H1 (cell line): ENCODE measurements around the gene POLR2F.

Experiments used
- BRCA1 ChIP-seq: IDR thresholded peaks from 2 replicates; pipeline ENCODE4 v1.6.1; 2012; ENCODE audit warnings: low read depth, low read length, improper control_type of control experiment
- CEBPB ChIP-seq: IDR thresholded peaks from 2 replicates; pipeline ENCODE4 v1.6.1; 2012; ENCODE audit warnings: low read depth, low read length
- CHD2 ChIP-seq: IDR thresholded peaks from 2 replicates; pipeline ENCODE4 v1.6.1; 2012; ENCODE audit warnings: low read length, improper control_type of control experiment
- EGR1 ChIP-seq: IDR thresholded peaks from 2 replicates; pipeline ENCODE4 v1.6.1; 2011; ENCODE audit warnings: low read depth, low read length, borderline replicate concordance
- EP300 ChIP-seq, 2 experiments: IDR thresholded peaks; 1 replicate in 1 of 2; 2 replicates in 1 of 2; pipeline ENCODE4 v1.6.1; 2011 to 2012; ENCODE audit warnings: low read depth in 2 of 2, low read length in 2 of 2, mild to moderate bottlenecking in 2 of 2, borderline replicate concordance in 1 of 2, inconsistent platforms in 1 of 2, moderate library complexity in 1 of 2
- KDM5A ChIP-seq: fragments of 200-600 bp; IDR thresholded peaks from 2 replicates; pipeline ENCODE4 v1.7.1; 2012; ENCODE audit warnings: mild to moderate bottlenecking, low read length, inconsistent platforms, mixed read lengths
- NRF1 ChIP-seq: IDR thresholded peaks from 2 replicates; pipeline ENCODE4 v1.6.1; 2011; ENCODE audit warnings: mild to moderate bottlenecking, low read depth, low read length, improper control_type of control experiment
- POLR2A ChIP-seq, 2 experiments: IDR thresholded peaks; 1 replicate in 1 of 2; 2 replicates in 1 of 2; pipeline ENCODE4 v1.6.1; 2011; ENCODE audit warnings: low read depth in 2 of 2, low read length in 2 of 2, mild to moderate bottlenecking in 2 of 2; ENCODE audit errors: control extremely low read depth in 1 of 2
- SUZ12 ChIP-seq: fragments of 200-600 bp; sonication (generic); IDR thresholded peaks from 2 replicates; pipeline ENCODE4 v1.6.1; 2012; ENCODE audit warnings: mild to moderate bottlenecking, inconsistent platforms, low read length, moderate library complexity, mixed read lengths
- TF ChIP-seq, protein P1 (sequence below), 3 experiments: IDR thresholded peaks; 1 replicate in 2 of 3; 2 replicates in 1 of 3; pipeline versions ENCODE4 v1.5.1 to v1.6.1; 2011; ENCODE audit warnings: low read length in 3 of 3, mild to moderate bottlenecking in 3 of 3, inconsistent platforms in 2 of 3, low read depth in 1 of 3, moderate library complexity in 1 of 3; ENCODE audit not compliant: insufficient read depth in 1 of 3; ENCODE audit errors: control extremely low read depth in 1 of 3
- TF ChIP-seq, protein P2 (sequence below): IDR thresholded peaks from 2 replicates; pipeline ENCODE4 v1.6.1; 2012; ENCODE audit warnings: low read length, inconsistent platforms

DNA sequence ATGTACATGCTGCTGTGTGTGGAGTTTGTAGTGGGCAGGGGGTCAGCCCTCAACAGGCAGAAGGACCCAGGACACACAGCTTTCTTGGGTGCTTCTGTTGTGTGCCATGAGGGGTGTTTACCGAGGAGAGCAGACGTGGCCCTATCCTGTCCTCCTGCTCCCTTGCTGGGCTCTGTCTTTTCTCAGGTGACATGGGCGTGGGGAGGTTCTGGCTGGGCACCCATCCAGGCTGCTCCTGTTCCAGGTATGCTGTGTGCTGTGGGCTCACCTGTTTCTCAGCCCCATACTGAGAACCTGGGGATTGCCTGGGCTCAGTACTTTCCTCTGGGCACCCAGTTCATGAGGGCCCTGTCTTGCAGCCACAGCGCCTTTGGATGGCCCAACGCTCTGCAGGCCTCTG is 24.1 kb upstream of the POLR2F start:
- TF ChIP-seq, protein P1, sequence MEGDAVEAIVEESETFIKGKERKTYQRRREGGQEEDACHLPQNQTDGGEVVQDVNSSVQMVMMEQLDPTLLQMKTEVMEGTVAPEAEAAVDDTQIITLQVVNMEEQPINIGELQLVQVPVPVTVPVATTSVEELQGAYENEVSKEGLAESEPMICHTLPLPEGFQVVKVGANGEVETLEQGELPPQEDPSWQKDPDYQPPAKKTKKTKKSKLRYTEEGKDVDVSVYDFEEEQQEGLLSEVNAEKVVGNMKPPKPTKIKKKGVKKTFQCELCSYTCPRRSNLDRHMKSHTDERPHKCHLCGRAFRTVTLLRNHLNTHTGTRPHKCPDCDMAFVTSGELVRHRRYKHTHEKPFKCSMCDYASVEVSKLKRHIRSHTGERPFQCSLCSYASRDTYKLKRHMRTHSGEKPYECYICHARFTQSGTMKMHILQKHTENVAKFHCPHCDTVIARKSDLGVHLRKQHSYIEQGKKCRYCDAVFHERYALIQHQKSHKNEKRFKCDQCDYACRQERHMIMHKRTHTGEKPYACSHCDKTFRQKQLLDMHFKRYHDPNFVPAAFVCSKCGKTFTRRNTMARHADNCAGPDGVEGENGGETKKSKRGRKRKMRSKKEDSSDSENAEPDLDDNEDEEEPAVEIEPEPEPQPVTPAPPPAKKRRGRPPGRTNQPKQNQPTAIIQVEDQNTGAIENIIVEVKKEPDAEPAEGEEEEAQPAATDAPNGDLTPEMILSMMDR (IDR thresholded peaks at IDR 0.05; ENCODE audit: control extremely low read depth in 1 of 3, insufficient read depth in 1 of 3, low read depth in 1 of 3, low read length in 3 of 3): no peak
- TF ChIP-seq EP300 (IDR thresholded peaks at IDR 0.05; ENCODE audit: borderline replicate concordance in 1 of 2, low read depth in 2 of 2, low read length in 2 of 2) (no peak), KDM5A (no peak), POLR2A (IDR thresholded peaks at IDR 0.05; ENCODE audit: control extremely low read depth in 1 of 2, low read depth in 2 of 2, low read length in 2 of 2) (no peak), NRF1 (no peak), BRCA1 (no peak), CEBPB (no peak), SUZ12 (no peak), CHD2 (no peak), EGR1 (no peak)
- TF ChIP-seq, protein P2, sequence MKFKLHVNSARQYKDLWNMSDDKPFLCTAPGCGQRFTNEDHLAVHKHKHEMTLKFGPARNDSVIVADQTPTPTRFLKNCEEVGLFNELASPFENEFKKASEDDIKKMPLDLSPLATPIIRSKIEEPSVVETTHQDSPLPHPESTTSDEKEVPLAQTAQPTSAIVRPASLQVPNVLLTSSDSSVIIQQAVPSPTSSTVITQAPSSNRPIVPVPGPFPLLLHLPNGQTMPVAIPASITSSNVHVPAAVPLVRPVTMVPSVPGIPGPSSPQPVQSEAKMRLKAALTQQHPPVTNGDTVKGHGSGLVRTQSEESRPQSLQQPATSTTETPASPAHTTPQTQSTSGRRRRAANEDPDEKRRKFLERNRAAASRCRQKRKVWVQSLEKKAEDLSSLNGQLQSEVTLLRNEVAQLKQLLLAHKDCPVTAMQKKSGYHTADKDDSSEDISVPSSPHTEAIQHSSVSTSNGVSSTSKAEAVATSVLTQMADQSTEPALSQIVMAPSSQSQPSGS: no peak
